Liver (tissue), 9 donors: Measurements from ENCODE around the gene CD8B. TPM values are rescaled to one million over a fixed set of nuclear protein-coding genes. Genes with fewer than 3 reads are reported as not detected.

Experiments
- DNase-seq: peaks from one replicate; pipeline ENCODE4 v3.0.0-alpha.2; 2017; ENCODE audit warnings: low spot score
- H3K27ac ChIP-seq, 2 donors: one replicate each; pipeline ENCODE4 v1.7.0; 2013; ENCODE audit warnings: inconsistent platforms in 2 of 2, low read length in 2 of 2, control low read depth in 1 of 2, low read depth in 1 of 2, mild to moderate bottlenecking in 1 of 2
- H3K27me3 ChIP-seq, 4 donors: one replicate each; pipeline versions ENCODE4 v1.6.1 to v1.7.0; 2013; ENCODE audit warnings: low read length in 3 of 4, inconsistent platforms in 1 of 4, mild to moderate bottlenecking in 1 of 4, moderate library complexity in 1 of 4; ENCODE audit not compliant: control insufficient read depth in 4 of 4, insufficient read depth in 4 of 4
- H3K36me3 ChIP-seq, 4 donors: one replicate each; pipeline versions ENCODE4 v1.6.1 to v1.7.0; 2013; ENCODE audit warnings: low read length in 3 of 4, mild to moderate bottlenecking in 3 of 4, low read depth in 1 of 4, moderate library complexity in 1 of 4; ENCODE audit not compliant: control insufficient read depth in 4 of 4, insufficient read depth in 3 of 4
- H3K4me1 ChIP-seq, 4 donors: one replicate each; pipeline versions ENCODE4 v1.6.1 to v1.7.0; 2013; ENCODE audit warnings: low read length in 3 of 4, mild to moderate bottlenecking in 3 of 4, moderate library complexity in 1 of 4; ENCODE audit not compliant: control insufficient read depth in 4 of 4, insufficient read depth in 4 of 4
- H3K4me3 ChIP-seq, 3 donors: one replicate each; pipeline versions ENCODE4 v1.6.1 to v1.7.0; 2013; ENCODE audit warnings: low read length in 3 of 3, control low read depth in 1 of 3, low read depth in 1 of 3, mild to moderate bottlenecking in 1 of 3
- H3K9ac ChIP-seq, 2 donors: one replicate each; pipeline ENCODE4 v1.7.0; 2013; ENCODE audit warnings: low read length in 2 of 2, mild to moderate bottlenecking in 2 of 2, moderate library complexity in 2 of 2, control low read depth in 1 of 2, low read depth in 1 of 2
- H3K9me3 ChIP-seq, 4 donors: one replicate each; pipeline versions ENCODE4 v1.6.1 to v1.7.0; 2013; ENCODE audit warnings: low read length in 3 of 4; ENCODE audit not compliant: control insufficient read depth in 4 of 4
- EGR1 ChIP-seq, 2 donors: IDR thresholded peaks; 2 replicates each; pipeline ENCODE4 v1.6.1; 2016 to 2018; ENCODE audit warnings: antibody characterized with exemption in 2 of 2, low read depth in 2 of 2
- FOXA1 ChIP-seq: IDR thresholded peaks from 2 replicates; pipeline ENCODE4 v1.6.1; 2016; ENCODE audit warnings: antibody characterized with exemption
- FOXA2 ChIP-seq: IDR thresholded peaks from 2 replicates; pipeline ENCODE4 v1.6.1; 2016; ENCODE audit warnings: antibody characterized with exemption
- GABPA ChIP-seq, 2 donors: IDR thresholded peaks in 1 of 2; conservative IDR thresholded peaks in 1 of 2; 2 replicates each; pipeline ENCODE4 v1.6.1; 2016; ENCODE audit warnings: antibody characterized with exemption in 2 of 2, mild to moderate bottlenecking in 1 of 2, moderate library complexity in 1 of 2
- HNF4A ChIP-seq, 2 donors: conservative IDR thresholded peaks; 2 replicates each; pipeline ENCODE4 v1.6.1; 2016; ENCODE audit warnings: antibody characterized with exemption in 2 of 2, mild to moderate bottlenecking in 2 of 2
- HNF4G ChIP-seq: IDR thresholded peaks from 2 replicates; pipeline ENCODE4 v1.6.1; 2016; ENCODE audit warnings: antibody characterized with exemption
- JUND ChIP-seq, 2 donors: IDR thresholded peaks; 2 replicates each; pipeline ENCODE4 v1.6.1; 2016; ENCODE audit warnings: antibody characterized with exemption in 2 of 2
- NR2F2 ChIP-seq: IDR thresholded peaks from 2 replicates; pipeline ENCODE4 v1.6.1; 2016; ENCODE audit warnings: antibody characterized with exemption
- RAD21 ChIP-seq, 2 donors: IDR thresholded peaks; 2 replicates each; pipeline ENCODE4 v1.6.1; 2016; ENCODE audit warnings: antibody characterized with exemption in 2 of 2, mild to moderate bottlenecking in 2 of 2
- RXRA ChIP-seq, 2 donors: IDR thresholded peaks; 2 replicates each; pipeline ENCODE4 v1.6.1; 2017 to 2018; ENCODE audit warnings: antibody characterized with exemption in 2 of 2, mild to moderate bottlenecking in 1 of 2
- SP1 ChIP-seq: IDR thresholded peaks from 2 replicates; pipeline ENCODE4 v1.6.1; 2018; ENCODE audit warnings: antibody characterized with exemption, mild to moderate bottlenecking
- TAF1 ChIP-seq: conservative IDR thresholded peaks from 2 replicates; pipeline ENCODE4 v1.6.1; 2016; ENCODE audit warnings: antibody characterized with exemption, mild to moderate bottlenecking
- YY1 ChIP-seq: IDR thresholded peaks from 2 replicates; pipeline ENCODE4 v1.6.1; 2016; ENCODE audit warnings: antibody characterized with exemption, mild to moderate bottlenecking
- WGBS: extraction: QIAGEN DNeasy Blood & Tissue Kit; methylation state at CpG from one replicate; pipeline ENCODE4 v1.1.7; 2013; 5-methylcytosine and 5-hydroxymethylcytosine counted together
- polyA plus RNA-seq, 2 donors: library from polyadenylated mRNA; stranded (reverse) in 1 of 2; unstranded in 1 of 2; fragments of 200-250 nt in 1 of 2; fragments of >200 nt in 1 of 2; fragmentation: Nextera tagmentation in 1 of 2; extraction: Ambion mirVana in 1 of 2; gene quantifications; one replicate each; pipeline versions ENCODE4 v1.2.1 to v1.2.3, GENCODE V29; 2013 to 2015
- total RNA-seq, 2 donors: library from RNA; depleted of rRNA; stranded (reverse); fragments of >200 nt; gene quantifications; one replicate each; pipeline ENCODE4 v1.2.3, GENCODE V29; 2014
- TF ChIP-seq, protein P1 (sequence below): fragments of 150-350 bp; IDR thresholded peaks from 2 replicates; pipeline ENCODE4 v1.5.1; 2017; ENCODE audit warnings: improper control_type of control experiment, low read depth, low read length; ENCODE audit not compliant: missing input control
- TF ChIP-seq, protein P2 (sequence below): IDR thresholded peaks from 2 replicates; pipeline ENCODE4 v1.6.1; 2016; ENCODE audit warnings: antibody characterized with exemption
- TF ChIP-seq, protein P3 (sequence below): IDR thresholded peaks from 2 replicates; pipeline ENCODE4 v1.6.1; 2016; ENCODE audit warnings: antibody characterized with exemption
- TF ChIP-seq, protein P4 (sequence below): IDR thresholded peaks from 2 replicates; pipeline ENCODE4 v1.6.1; 2016; ENCODE audit warnings: antibody characterized with exemption, mild to moderate bottlenecking
- TF ChIP-seq, protein P5 (sequence below): IDR thresholded peaks from 2 replicates; pipeline ENCODE4 v1.6.1; 2016; ENCODE audit warnings: antibody characterized with exemption
- donor health status: healthy.
- donor health status: healthy.
- donor health status: healthy.
- donor health status: healthy.
- donor health status: healthy.

Gene CD8B
- total and polyA plus RNA-seq, 4 donors = 0.17 to 1.0 (median 0.64) TPM

DNA sequence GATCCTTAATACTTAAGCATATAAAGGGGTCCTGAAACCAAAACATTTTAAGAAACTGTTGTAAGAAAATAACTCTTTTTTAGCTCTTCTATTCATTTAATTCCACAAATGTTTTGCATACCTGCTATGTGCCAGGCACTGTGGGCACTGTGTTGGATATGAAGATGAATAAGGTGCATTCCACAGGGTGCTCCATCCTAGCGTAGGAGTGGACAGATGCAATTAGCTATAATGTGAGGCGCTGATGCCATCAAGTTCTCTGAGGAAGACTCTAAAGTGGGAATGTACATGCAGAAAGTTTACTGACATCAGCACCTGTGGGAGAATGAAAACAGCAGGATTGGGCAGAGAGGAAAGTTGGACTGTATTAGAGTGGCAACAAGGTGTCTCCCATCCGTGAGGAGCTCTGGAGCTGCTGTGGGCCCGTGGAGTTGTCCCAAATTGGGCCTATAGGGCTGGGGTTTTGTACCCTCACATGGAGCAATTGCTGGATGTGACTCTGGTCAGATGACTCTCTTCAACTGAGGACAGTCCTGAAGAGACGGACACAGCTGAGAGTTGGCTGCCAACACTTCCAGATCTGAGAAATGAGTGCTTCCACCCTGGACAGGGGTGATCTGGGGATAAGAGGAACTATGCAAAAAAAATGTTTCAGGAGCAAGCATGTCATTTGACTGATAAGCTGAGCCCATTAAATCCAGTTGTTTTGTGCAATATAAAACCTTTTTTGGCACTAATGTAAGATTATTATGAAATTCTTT, 93.3 kb downstream of the CD8B start:
- Histone ChIP-seq H3K4me1 (no peaks in the 10 kb centered on the region), H3K27me3 (no peaks in the 10 kb centered on the region), H3K9me3 (no peaks in the 10 kb centered on the region), H3K9ac (no peak overlapping the region), H3K36me3 (peaks cover 6 to 55% (median 36%) of the 10 kb centered on the region in 4 donors), H3K27ac (no peak overlapping the region), H3K4me3 (no peak overlapping the region)
- DNase-seq = no peak
- WGBS = 88% methylated on average over 5 of the region's 5 CpGs
- no peak for TF ChIP-seq RAD21 (IDR thresholded peaks at IDR 0.05)
- no peak for TF ChIP-seq RXRA (IDR thresholded peaks at IDR 0.05)
- TF ChIP-seq FOXA1 = no peak
- TF ChIP-seq TAF1 = no peak
- no peak for TF ChIP-seq FOXA2
- no peak for TF ChIP-seq HNF4G
- no peak for TF ChIP-seq JUND (IDR thresholded peaks at IDR 0.05)
- TF ChIP-seq, protein P1, sequence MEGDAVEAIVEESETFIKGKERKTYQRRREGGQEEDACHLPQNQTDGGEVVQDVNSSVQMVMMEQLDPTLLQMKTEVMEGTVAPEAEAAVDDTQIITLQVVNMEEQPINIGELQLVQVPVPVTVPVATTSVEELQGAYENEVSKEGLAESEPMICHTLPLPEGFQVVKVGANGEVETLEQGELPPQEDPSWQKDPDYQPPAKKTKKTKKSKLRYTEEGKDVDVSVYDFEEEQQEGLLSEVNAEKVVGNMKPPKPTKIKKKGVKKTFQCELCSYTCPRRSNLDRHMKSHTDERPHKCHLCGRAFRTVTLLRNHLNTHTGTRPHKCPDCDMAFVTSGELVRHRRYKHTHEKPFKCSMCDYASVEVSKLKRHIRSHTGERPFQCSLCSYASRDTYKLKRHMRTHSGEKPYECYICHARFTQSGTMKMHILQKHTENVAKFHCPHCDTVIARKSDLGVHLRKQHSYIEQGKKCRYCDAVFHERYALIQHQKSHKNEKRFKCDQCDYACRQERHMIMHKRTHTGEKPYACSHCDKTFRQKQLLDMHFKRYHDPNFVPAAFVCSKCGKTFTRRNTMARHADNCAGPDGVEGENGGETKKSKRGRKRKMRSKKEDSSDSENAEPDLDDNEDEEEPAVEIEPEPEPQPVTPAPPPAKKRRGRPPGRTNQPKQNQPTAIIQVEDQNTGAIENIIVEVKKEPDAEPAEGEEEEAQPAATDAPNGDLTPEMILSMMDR = no peak
- no peak for TF ChIP-seq NR2F2
- no peak for TF ChIP-seq HNF4A (conservative IDR thresholded peaks at IDR 0.05)
- TF ChIP-seq YY1 = no peak
- TF ChIP-seq, protein P2, sequence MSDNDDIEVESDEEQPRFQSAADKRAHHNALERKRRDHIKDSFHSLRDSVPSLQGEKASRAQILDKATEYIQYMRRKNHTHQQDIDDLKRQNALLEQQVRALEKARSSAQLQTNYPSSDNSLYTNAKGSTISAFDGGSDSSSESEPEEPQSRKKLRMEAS = no peak
- TF ChIP-seq, protein P3, sequence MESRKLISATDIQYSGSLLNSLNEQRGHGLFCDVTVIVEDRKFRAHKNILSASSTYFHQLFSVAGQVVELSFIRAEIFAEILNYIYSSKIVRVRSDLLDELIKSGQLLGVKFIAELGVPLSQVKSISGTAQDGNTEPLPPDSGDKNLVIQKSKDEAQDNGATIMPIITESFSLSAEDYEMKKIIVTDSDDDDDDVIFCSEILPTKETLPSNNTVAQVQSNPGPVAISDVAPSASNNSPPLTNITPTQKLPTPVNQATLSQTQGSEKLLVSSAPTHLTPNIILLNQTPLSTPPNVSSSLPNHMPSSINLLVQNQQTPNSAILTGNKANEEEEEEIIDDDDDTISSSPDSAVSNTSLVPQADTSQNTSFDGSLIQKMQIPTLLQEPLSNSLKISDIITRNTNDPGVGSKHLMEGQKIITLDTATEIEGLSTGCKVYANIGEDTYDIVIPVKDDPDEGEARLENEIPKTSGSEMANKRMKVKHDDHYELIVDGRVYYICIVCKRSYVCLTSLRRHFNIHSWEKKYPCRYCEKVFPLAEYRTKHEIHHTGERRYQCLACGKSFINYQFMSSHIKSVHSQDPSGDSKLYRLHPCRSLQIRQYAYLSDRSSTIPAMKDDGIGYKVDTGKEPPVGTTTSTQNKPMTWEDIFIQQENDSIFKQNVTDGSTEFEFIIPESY = no peak
- TF ChIP-seq, protein P4, sequence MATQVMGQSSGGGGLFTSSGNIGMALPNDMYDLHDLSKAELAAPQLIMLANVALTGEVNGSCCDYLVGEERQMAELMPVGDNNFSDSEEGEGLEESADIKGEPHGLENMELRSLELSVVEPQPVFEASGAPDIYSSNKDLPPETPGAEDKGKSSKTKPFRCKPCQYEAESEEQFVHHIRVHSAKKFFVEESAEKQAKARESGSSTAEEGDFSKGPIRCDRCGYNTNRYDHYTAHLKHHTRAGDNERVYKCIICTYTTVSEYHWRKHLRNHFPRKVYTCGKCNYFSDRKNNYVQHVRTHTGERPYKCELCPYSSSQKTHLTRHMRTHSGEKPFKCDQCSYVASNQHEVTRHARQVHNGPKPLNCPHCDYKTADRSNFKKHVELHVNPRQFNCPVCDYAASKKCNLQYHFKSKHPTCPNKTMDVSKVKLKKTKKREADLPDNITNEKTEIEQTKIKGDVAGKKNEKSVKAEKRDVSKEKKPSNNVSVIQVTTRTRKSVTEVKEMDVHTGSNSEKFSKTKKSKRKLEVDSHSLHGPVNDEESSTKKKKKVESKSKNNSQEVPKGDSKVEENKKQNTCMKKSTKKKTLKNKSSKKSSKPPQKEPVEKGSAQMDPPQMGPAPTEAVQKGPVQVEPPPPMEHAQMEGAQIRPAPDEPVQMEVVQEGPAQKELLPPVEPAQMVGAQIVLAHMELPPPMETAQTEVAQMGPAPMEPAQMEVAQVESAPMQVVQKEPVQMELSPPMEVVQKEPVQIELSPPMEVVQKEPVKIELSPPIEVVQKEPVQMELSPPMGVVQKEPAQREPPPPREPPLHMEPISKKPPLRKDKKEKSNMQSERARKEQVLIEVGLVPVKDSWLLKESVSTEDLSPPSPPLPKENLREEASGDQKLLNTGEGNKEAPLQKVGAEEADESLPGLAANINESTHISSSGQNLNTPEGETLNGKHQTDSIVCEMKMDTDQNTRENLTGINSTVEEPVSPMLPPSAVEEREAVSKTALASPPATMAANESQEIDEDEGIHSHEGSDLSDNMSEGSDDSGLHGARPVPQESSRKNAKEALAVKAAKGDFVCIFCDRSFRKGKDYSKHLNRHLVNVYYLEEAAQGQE = no peak
- TF ChIP-seq GABPA (IDR thresholded peaks at IDR 0.05 in 1 of 2, conservative IDR thresholded peaks at IDR 0.05 in 1 of 2) = no peak
- TF ChIP-seq, protein P5, sequence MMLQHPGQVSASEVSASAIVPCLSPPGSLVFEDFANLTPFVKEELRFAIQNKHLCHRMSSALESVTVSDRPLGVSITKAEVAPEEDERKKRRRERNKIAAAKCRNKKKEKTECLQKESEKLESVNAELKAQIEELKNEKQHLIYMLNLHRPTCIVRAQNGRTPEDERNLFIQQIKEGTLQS = no peak
- TF ChIP-seq EGR1 (IDR thresholded peaks at IDR 0.05; ENCODE audit: low read depth in 2 of 2) = no peak
- TF ChIP-seq SP1 = no peak

Other genes with a start within 250 kb of the CD8B start
- 10 to 100 TPM; 18.5 to 38.2 TPM for gene RNF103, start 238.0 kb downstream of the CD8B start, total RNA-seq
- gene RNF103, start 238.0 kb downstream of the CD8B start, polyA plus RNA-seq = 10 to 100 TPM; 15.4 to 20.4 TPM
- 10 to 100 TPM; 48.3 to 74.5 TPM for gene RMND5A, start 141.6 kb downstream of the CD8B start, total RNA-seq
- 10 to 100 TPM in 1 of 2 donors, 1 to 10 TPM in 1; 8.8 to 10.1 TPM for gene RMND5A, start 141.6 kb downstream of the CD8B start, polyA plus RNA-seq
- under 1 TPM; 0.42 to 0.47 TPM for gene CD8A, start 71.0 kb downstream of the CD8B start, total RNA-seq
- gene CD8A, start 71.0 kb downstream of the CD8B start, polyA plus RNA-seq = 1 to 10 TPM in 1 of 2 donors, under 1 TPM in 1; 0.90 to 1.8 TPM
- gene RGPD1, start 80.2 kb upstream of the CD8B start, total RNA-seq = under 1 TPM; 0.05 to 0.33 TPM
- under 1 TPM; 0.30 to 0.93 TPM for gene RGPD1, start 80.2 kb upstream of the CD8B start, polyA plus RNA-seq
- gene PLGLB1, start 160.0 kb upstream of the CD8B start, total RNA-seq = 10 to 100 TPM; 35.1 to 90.0 TPM
- gene PLGLB1, start 160.0 kb upstream of the CD8B start, polyA plus RNA-seq = 100 to 1,000 TPM in 1 of 2 donors, 10 to 100 TPM in 1; 90.8 to 140 TPM